PC-3 (cell line): ENCODE results near the gene LRRFIP1. TPM values are rescaled to one million over a fixed set of nuclear protein-coding genes. Genes with fewer than 3 reads are reported as not detected.

ENCODE experiments used
- ATAC-seq: fragments of 200-7000 bp; cut with Tn5 transposase; 2 replicates; pipeline ENCODE4 v1.9.1; 2020; ENCODE audit warnings: mild to moderate bottlenecking, moderate library complexity
- BruUV-seq: library from RNA; stranded (reverse); fragments of 400-500 nt; replicated peaks from 2 replicates; lab custom pipeline; 2021; lab: Mats Ljungman, UMichigan
- CTCF ChIA-PET: fragments of 300-600 bp; sonication (Branson Sonifier 250); formaldehyde crosslinking; loops from one replicate; lab custom pipeline; 2022; ENCODE audit warnings: antibody characterized with exemption; lab: Charles Lee
- POLR2A ChIA-PET: fragments of 300-600 bp; sonication (Branson Sonifier 250); formaldehyde crosslinking; loops from one replicate; lab custom pipeline; 2022; ENCODE audit warnings: antibody characterized with exemption; ENCODE audit not compliant: unreplicated experiment; lab: Charles Lee
- DNase-seq: peaks from one replicate; pipeline ENCODE4 v3.0.0-alpha.2; 2015
- H2AFZ ChIP-seq: fragments of 300-600 bp; sonication (generic); 2 replicates; pipeline ENCODE4 v1.6.0; 2016; ENCODE audit warnings: antibody characterized with exemption, low read length
- H3F3A ChIP-seq: fragments of 300-600 bp; sonication (generic); one replicate; pipeline ENCODE4 v1.6.0; 2017; ENCODE audit warnings: antibody characterized with exemption, low read length, control low read depth, mild to moderate bottlenecking; ENCODE audit not compliant: unreplicated experiment
- H3K27ac ChIP-seq: fragments of 300-600 bp; sonication (generic); 2 replicates; pipeline ENCODE4 v1.5.1; 2016; ENCODE audit warnings: mild to moderate bottlenecking, low read length
- H3K27me3 ChIP-seq: fragments of 300-600 bp; sonication (generic); 2 replicates; pipeline ENCODE4 v1.6.1; 2016; ENCODE audit warnings: low read length, mixed read lengths
- H3K36me3 ChIP-seq: fragments of 300-600 bp; sonication (generic); 2 replicates; pipeline ENCODE4 v1.6.1; 2016; ENCODE audit warnings: low read depth, mixed run types, low read length, mixed read lengths
- H3K4me1 ChIP-seq: fragments of 300-600 bp; sonication (generic); 2 replicates; pipeline ENCODE4 v1.5.1; 2016; ENCODE audit warnings: low read length; ENCODE audit not compliant: insufficient read depth
- H3K4me2 ChIP-seq: fragments of 300-600 bp; sonication (generic); 2 replicates; pipeline ENCODE4 v1.6.0; 2016; ENCODE audit warnings: low read length
- H3K4me3 ChIP-seq: fragments of 300-600 bp; sonication (generic); 2 replicates; pipeline ENCODE4 v1.5.1; 2016; ENCODE audit warnings: mild to moderate bottlenecking, low read length, mixed read lengths
- H3K79me2 ChIP-seq: fragments of 300-600 bp; sonication (generic); 2 replicates; pipeline ENCODE4 v1.6.1; 2017; ENCODE audit warnings: low read length, mixed read lengths
- H3K9ac ChIP-seq: fragments of 300-600 bp; sonication (generic); 2 replicates; pipeline ENCODE4 v1.6.0; 2016; ENCODE audit warnings: mild to moderate bottlenecking, low read length
- H3K9me2 ChIP-seq: fragments of 300-600 bp; sonication (generic); replicated peaks from 2 replicates; pipeline ENCODE4 v1.6.1; 2016; ENCODE audit warnings: mixed run types, low read length, mixed read lengths
- H3K9me3 ChIP-seq: fragments of 300-600 bp; sonication (generic); 2 replicates; pipeline ENCODE4 v1.6.1; 2016; ENCODE audit warnings: low read length, mixed read lengths
- H4K20me1 ChIP-seq: fragments of 300-600 bp; sonication (generic); 2 replicates; pipeline ENCODE4 v1.6.1; 2016; ENCODE audit warnings: low read length, mixed read lengths
- CTCF ChIP-seq: fragments of 300-600 bp; sonication (generic); conservative IDR thresholded peaks from 2 replicates; pipeline ENCODE4 v1.5.1; 2017; ENCODE audit warnings: antibody characterized with exemption, low read depth, mild to moderate bottlenecking, low read length
- EZH2 ChIP-seq: fragments of 300-600 bp; sonication (generic); IDR thresholded peaks from one replicate; pipeline ENCODE4 v1.6.1; 2017; ENCODE audit warnings: antibody characterized with exemption, mild to moderate bottlenecking, low read length; ENCODE audit not compliant: unreplicated experiment
- EZH2phosphoT487 ChIP-seq: fragments of 300-600 bp; sonication (generic); IDR thresholded peaks from 2 replicates; pipeline ENCODE4 v1.6.1; 2018; ENCODE audit warnings: mild to moderate bottlenecking, antibody characterized with exemption, low read length, borderline replicate concordance
- intact Hi-C: fragments of 100-400 bp; cut with micrococcal nuclease; formaldehyde crosslinking; loops from 2 replicates; pipeline ENCODE4 v1.9.0; 2023
- total RNA-seq: library from RNA; depleted of rRNA; stranded (reverse); fragments of >200 nt; gene quantifications from 2 replicates; pipeline ENCODE4 v1.2.3, GENCODE V29; 2014

The LRRFIP1 gene
- total RNA-seq, 1 experiment from 2014 or later = 87.8 TPM

DNA sequence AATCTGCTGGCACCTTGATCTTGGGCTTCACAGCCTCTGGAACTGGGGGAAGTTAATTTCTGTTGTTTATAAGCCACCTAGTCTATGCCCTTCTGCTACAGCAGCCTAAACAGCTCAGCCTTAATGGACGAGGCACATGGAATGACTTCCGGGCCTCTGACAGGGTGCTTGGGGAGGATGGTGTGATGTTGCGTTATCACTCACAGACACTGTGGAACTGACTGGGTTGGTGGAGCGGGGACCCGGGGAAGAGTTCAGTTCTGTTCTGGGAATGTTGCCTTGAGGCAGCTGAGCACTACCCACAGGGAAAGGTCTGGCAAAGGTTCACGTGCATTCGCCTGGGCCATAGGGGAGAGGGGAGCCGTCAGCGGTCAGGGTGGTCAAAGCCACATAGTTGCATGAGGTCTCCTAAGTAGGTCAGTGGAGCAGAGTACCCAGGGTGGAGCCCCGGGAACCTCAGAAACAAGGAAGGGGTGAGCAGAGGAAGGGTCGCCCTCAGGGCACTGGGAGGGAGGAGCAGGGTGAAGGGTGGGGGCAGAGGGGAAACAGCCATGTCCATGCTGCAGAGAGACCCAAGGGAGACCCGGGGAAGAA lies 36.2 kb downstream of the LRRFIP1 start:
- no peak overlapping the region for H3K4me2 ChIP-seq
- no peak overlapping the region for H3K27ac ChIP-seq
- no peaks in the 10 kb centered on the region for H3K9me2 ChIP-seq
- DNase-seq = no peak
- H4K20me1 ChIP-seq = no peaks in the 10 kb centered on the region
- H3F3A ChIP-seq = no peaks in the 10 kb centered on the region
- no peak overlapping the region for H3K9ac ChIP-seq
- H3K36me3 ChIP-seq = no peaks in the 10 kb centered on the region
- CTCF ChIA-PET = no interaction called here
- H3K4me3 ChIP-seq = no peak overlapping the region
- no peak for ATAC-seq
- H3K4me1 ChIP-seq = peaks cover 8% of the 10 kb centered on the region
- no peaks in the 10 kb centered on the region for H3K9me3 ChIP-seq
- H3K27me3 ChIP-seq = no peaks in the 10 kb centered on the region
- intact Hi-C loops = loop anchor here (10.0 kb wide), 1 partner anchor 69 kb away; the partner anchor contains the start of gene RAB17
- POLR2A ChIA-PET = interaction anchor here (0.6 kb wide), 1 partner anchor 56 kb away, joined by 3 read pairs; no protein-coding TSS in a partner anchor
- TF ChIP-seq CTCF = no peak
- TF ChIP-seq EZH2 = no peak
- no peak for TF ChIP-seq EZH2phosphoT487
- H3K79me2 ChIP-seq = no peaks in the 10 kb centered on the region
- no TSS peak for BruUV-seq
- H2AFZ ChIP-seq = no peak overlapping the region

GRCh38 chr2:237664151-237664550 lies 36.8 kb downstream of the LRRFIP1 start:
- Histone ChIP-seq H3K4me3 (no peak overlapping the region), H3K27me3 (no peaks in the 10 kb centered on the region), H3K27ac (no peak overlapping the region), H2AFZ (no peak overlapping the region), H3K4me2 (no peak overlapping the region), H4K20me1 (no peaks in the 10 kb centered on the region), H3K9me2 (no peaks in the 10 kb centered on the region), H3F3A (no peaks in the 10 kb centered on the region), H3K79me2 (no peaks in the 10 kb centered on the region), H3K9me3 (no peaks in the 10 kb centered on the region), H3K9ac (no peak overlapping the region), H3K4me1 (peaks cover 8% of the 10 kb centered on the region), H3K36me3 (no peaks in the 10 kb centered on the region)
- CTCF ChIA-PET = no interaction called here
- no peak for TF ChIP-seq EZH2phosphoT487
- no peak for TF ChIP-seq CTCF
- no peak for TF ChIP-seq EZH2
- ATAC-seq (no peak), DNase-seq (no peak)
- POLR2A ChIA-PET = no interaction called here
- BruUV-seq = no TSS peak
- intact Hi-C loops = loop anchor here (10.0 kb wide), 1 partner anchor 69 kb away; the partner anchor contains the start of gene RAB17

DNA sequence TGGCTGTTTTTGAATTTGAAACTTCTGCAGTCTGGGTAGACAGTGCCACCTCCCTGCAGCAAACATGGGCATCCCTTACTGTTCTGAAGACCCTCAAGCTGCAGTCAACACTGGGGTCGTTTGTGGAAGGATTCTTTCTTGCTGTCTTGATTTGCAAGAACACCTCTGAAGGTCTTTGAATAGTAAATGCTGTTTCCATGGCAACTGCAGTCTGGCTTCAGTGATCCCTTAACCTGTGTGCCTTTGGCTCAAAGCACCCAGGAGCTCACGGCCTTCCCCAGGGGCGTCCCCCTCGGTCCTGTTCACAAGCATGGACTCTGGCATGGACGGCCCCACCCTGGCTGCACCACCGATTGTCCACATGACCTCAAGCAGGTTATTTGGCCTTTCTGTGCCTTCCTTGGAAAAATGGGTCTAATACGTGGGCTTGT lies 38.3 kb downstream of the LRRFIP1 start:
- Histone ChIP-seq H3K79me2 (no peaks in the 10 kb centered on the region), H3K27ac (no peak overlapping the region), H3F3A (no peaks in the 10 kb centered on the region), H3K9me2 (no peaks in the 10 kb centered on the region), H3K4me2 (no peak overlapping the region), H3K4me1 (peaks cover 8% of the 10 kb centered on the region), H3K27me3 (no peaks in the 10 kb centered on the region), H3K9me3 (no peaks in the 10 kb centered on the region), H3K9ac (no peak overlapping the region), H2AFZ (no peak overlapping the region), H4K20me1 (no peaks in the 10 kb centered on the region), H3K4me3 (no peak overlapping the region), H3K36me3 (no peaks in the 10 kb centered on the region)
- DNase-seq = no peak
- BruUV-seq = no TSS peak
- CTCF ChIA-PET = no interaction called here
- intact Hi-C loops = loop anchor here (10.0 kb wide), 1 partner anchor 71 kb away; the partner anchor contains the start of gene RAB17
- TF ChIP-seq EZH2 (no peak), CTCF (no peak), EZH2phosphoT487 (no peak)
- ATAC-seq = no peak
- POLR2A ChIA-PET = no interaction called here
